GM21360 (cell line): Measurements from ENCODE around the gene DDX17.

Source experiments
- ATAC-seq: cut with Tn5 transposase; IDR thresholded peaks from one replicate; pipeline ENCODE4 v1.9.1; 2021; ENCODE audit warnings: mild to moderate bottlenecking, moderate library complexity; ENCODE audit not compliant: unreplicated experiment

DDX17 gene

GRCh38 chr22:38451404-38451803 lies 54.7 kb downstream of the DDX17 start:
- no peak for ATAC-seq

DNA sequence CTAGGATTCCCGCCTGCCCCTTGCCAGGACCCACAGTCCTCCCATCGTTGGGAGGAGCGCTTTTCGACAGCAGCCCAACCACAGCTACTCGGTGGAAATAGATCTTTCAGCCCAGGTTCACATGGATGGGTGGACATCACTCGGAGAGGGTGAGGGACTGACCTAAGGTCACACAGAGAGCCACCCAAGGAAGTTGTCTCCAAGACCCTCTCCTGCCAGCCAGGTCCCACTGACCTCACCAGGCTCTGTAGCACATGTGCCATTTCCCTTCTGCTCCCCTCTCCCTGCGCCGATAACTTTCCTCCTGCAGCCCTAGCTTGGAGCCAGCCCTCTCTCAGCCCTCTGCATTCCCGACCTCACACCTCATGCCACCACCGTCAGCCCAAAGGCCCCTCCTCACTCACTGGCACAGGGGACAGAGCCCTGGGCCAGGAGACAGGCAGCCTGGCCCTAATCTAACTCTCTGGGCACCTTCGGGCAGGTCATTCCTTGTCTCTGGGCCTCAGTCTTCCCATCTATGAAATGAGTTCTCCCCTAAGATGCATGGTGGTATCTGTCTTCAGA lies 55.8 kb downstream of the DDX17 start:
- ATAC-seq = no peak

DNA sequence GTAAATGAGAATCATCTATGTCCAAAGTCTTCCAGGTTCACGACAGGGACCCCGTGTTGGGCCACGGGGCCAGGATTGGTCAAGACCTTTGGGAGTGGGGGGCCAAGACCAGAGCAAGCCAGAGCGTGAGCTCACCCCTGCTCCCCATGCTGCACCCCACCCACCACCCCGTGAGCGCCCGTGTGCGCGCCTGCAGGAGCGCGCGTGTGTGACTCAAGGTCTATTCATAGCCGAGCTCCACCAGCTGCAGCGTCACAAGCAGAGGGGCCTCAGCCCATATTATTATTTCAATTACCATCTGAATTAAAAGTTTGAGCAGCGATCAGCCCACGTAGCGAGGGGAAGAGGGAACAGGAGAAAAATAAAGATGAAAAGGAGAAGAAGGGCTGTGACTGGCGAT lies 56.3 kb downstream of the DDX17 start:
- ATAC-seq = no peak

- ATAC-seq = no peak
These were observed 57.0 kb downstream of the DDX17 start for GRCh38 chr22:38448945-38449745.

- no peak for ATAC-seq
These were observed 60.0 kb downstream of the DDX17 start for GRCh38 chr22:38446018-38446601.

- ATAC-seq = no peak
These were observed 61.3 kb downstream of the DDX17 start for GRCh38 chr22:38444783-38445182.

GRCh38 chr22:38443628-38444521 lies 62.2 kb downstream of the DDX17 start:
- no peak for ATAC-seq

DNA sequence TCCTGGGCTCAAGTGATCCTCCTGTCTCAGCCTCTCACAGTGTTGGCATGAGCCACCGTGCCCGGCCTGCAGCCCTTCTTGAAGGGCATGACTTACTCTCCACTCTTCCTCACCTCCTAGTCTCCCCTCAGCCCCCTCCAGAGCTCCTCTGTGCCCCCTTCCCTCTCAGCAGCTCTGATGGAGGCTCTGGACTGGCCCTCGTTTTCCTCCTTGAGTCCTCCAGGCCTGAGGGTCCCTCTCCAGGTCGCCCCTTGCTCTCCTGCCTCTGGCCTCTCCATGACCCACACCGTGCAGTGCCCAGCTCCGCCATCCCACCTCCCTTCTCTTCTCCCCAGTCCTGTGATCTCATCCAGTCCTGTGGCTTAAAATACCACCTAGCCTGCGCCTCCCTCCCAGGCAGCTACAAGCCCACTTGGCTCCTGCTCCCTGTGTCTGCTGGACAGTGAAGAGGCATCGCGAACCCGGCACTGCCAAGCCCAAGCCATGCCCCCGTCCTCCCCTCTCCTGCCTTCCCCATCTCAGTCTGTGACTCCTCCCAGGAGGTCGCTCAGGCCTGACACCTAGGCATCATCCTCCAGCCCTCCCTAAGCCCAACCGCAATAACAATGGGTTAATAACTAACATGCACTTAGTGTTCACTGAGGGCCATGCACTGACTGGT lies 63.0 kb downstream of the DDX17 start:
- no peak for ATAC-seq

DNA sequence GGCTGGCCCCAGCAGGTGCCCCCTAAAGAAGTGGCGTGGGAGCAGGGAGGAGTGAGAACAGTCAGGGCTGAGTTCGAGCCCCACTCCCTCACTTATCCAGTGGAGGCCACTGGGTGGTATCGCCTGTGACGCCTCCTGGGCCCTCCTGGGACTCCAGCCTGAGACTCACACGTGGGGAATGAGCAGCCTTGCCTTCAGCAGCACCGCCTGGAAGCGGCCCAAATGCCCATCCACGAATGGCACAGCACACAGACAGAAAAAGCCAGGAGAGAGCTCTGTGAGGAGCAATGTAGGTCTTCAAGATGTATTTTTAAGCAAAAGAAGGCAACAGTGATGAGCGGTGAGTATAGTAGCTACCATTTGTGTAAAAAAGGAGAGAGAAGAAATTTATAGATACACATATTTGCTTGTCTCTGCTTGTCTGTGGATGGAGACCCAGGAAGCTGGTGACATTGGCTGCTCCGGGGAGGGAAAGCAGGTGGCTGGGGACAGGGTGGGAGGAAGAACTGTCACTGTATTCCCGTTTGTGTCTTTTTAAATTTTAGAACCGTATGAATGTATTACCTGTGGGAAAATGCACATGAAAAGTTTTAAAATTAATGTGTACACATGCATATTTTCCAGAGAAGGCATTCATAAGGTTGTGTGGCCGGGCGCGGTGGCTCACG lies 64.4 kb downstream of the DDX17 start:
- no peak for ATAC-seq

DNA sequence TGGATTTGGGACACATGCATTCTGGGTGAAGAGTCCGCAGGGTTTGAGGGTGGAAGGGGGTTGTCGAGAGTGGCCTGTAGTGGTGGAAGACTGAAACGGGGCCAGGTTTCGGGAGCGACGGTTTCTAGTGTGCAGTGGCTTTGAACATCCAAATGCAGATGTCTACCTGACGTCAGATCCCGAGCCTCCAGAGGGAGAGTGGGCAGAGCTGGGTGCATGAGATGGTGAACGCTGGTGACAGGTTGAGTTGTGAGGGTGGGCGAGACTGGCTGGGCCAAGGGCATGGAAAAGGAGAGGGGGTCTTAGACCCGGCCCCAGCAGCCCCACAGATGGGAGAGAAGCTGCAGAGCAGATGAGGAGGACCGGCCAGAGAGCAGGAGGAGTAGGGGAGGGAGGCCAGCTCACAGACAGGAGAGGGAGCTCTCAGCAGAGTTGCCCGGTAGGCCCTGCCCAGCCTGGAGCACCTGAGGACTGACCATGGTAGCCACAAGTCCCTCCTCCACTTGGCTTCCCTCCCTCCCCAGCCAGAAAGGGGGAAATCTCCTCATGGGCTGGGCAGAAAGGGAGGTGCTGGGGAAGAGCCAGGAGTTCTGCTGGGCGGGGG lies 65.3 kb downstream of the DDX17 start:
- no peak for ATAC-seq

- no peak for ATAC-seq
These were observed 68.7 kb downstream of the DDX17 start for GRCh38 chr22:38437416-38437815.

GRCh38 chr22:38436629-38437395 lies 69.3 kb downstream of the DDX17 start:
- ATAC-seq = no peak

- no peak for ATAC-seq
These were observed 70.1 kb downstream of the DDX17 start for GRCh38 chr22:38435965-38436364.

- no peak for ATAC-seq
These were observed 71.1 kb downstream of the DDX17 start for GRCh38 chr22:38435010-38435409.

GRCh38 chr22:38433871-38434270 lies 72.2 kb downstream of the DDX17 start:
- no peak for ATAC-seq
